GM19397 (cell line): Measurements from ENCODE around the gene CHD5.

Source experiments
- ATAC-seq: cut with Tn5 transposase; IDR thresholded peaks from one replicate; pipeline ENCODE4 v1.9.1; 2021; ENCODE audit warnings: mild to moderate bottlenecking, moderate library complexity; ENCODE audit not compliant: unreplicated experiment

The CHD5 gene

GRCh38 chr1:6134741-6135510 is 45.2 kb downstream of the CHD5 start:
- no peak for ATAC-seq

GRCh38 chr1:6134206-6134605 is 45.9 kb downstream of the CHD5 start:
- ATAC-seq = no peak

GRCh38 chr1:6133146-6133895 is 46.8 kb downstream of the CHD5 start:
- no peak for ATAC-seq

DNA sequence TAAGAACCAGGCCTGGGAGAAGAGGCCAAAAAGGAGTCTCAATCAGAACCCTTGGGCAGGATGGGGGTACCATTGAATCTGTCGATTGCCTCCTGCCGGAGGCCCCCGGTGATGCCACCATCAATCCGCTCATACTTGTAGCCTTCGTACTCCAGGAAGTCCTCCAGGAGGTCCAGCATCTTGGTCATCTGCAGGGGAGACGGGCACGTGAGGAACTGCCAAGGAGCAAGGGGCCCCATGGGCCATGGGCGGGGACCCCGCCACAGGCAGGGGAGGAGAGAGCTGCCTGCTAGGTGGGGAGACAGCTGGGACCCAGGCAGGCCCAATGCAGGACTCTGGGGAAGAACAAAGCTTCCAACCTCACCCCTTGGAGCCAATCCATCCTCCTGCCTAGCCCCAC is 48.6 kb downstream of the CHD5 start:
- no peak for ATAC-seq

- ATAC-seq = no peak
These were observed 49.5 kb downstream of the CHD5 start for GRCh38 chr1:6130596-6130995.

- ATAC-seq = no peak
These were observed 50.1 kb downstream of the CHD5 start for GRCh38 chr1:6130036-6130435.

DNA sequence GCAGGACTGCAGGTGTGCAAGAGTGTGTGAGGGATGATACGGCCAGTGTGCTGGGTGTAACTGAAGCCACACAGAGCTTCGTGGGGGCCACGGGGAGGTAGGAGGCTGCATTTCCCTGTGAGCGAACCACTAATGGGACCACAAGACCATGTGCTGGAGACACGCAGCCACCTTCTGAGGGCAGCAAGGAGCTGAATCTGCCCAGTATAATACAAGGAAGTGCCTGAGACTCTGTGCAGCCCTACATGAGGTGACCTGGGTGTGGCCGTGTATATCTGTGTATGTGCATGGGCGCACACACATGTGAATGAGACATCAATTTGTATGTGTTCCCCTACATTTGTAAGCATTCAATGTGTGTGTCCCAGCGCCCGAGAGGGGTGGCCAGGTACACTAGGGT is 50.8 kb downstream of the CHD5 start:
- no peak for ATAC-seq

GRCh38 chr1:6128276-6129081 is 51.6 kb downstream of the CHD5 start:
- no peak for ATAC-seq

DNA sequence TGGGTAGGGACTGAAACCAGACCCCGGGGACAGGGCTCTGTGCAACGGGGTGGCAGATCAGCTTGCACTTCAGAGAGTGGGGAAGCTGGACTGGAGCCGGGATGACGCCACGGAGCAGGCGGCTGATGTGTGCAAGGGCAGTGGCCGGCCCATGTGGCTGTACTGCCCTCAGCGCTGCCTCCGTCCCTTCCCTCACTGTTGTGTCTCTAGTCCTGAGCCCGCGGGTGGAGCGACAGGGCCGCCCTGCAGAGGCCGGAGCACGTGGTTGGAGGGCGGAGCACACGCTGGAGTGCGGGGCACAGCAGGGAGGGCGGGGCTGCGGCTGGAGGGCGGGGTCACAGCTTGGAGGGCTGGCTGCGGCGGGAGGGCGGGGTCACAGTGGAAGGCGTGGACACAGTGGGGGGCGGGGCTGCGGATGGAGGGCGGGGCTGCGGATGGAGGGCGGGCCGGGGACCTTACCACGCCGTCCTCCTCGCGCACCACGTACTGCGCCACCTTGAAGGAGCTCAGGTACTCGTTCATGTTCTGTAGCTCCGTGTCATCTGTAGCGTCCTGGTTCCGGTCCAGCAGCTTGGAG is 52.4 kb downstream of the CHD5 start:
- no peak for ATAC-seq

DNA sequence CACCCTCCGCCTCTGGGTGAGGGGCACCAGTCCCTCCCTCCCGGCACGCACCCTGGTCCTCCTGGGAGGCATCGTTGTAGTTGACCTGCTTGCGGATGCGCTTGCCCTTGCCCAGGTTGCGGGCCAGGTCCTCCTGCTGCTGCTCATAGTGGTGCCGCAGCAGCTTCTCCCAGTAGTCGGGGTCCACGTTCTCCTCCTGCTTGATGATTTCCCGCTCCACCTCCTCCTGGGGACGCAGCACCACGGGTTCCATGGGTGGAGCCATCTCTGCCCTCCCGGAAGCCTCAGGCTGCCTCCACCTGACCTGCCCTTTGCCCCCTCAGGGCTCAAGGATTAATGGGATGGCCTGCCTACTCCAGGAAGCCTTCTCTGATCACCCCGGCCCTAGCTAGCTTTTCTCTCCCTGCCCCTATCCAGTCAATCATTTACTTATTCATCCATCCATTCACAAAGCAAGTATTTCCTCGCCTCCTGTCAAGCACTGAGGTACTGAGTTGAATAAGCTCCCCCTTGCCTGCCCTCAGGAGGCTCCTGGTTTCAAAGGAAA is 53.5 kb downstream of the CHD5 start:
- ATAC-seq = no peak

- ATAC-seq = no peak
These were observed 54.1 kb downstream of the CHD5 start for GRCh38 chr1:6126028-6126427.

GRCh38 chr1:6125366-6125765 is 54.8 kb downstream of the CHD5 start:
- ATAC-seq = no peak

GRCh38 chr1:6124746-6125365 is 55.3 kb downstream of the CHD5 start:
- no peak for ATAC-seq

DNA sequence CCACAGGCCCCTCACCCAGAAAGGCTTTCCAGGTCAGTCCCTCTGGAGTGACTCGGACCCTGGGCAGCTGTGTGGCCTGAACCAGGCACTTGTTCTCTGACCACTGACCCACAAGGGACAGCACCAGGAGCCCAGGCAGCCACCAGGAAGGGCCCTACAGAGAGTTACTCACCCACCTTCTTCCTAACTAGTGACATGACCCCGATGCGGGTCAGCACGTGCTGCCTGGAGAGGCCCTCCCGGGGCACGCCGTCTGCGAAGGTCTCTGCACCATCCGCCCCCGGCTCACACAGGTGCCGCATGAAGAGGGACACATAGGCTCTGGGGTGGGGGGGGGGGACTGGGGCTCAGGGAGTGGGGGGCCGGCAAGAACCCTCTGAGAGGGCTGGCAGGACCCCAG is 55.8 kb downstream of the CHD5 start:
- no peak for ATAC-seq

- ATAC-seq = no peak
These were observed 56.3 kb downstream of the CHD5 start for GRCh38 chr1:6123816-6124215.

GRCh38 chr1:6123083-6123482 is 57.0 kb downstream of the CHD5 start:
- no peak for ATAC-seq

- no peak for ATAC-seq
These were observed 58.3 kb downstream of the CHD5 start for GRCh38 chr1:6121651-6122370.

DNA sequence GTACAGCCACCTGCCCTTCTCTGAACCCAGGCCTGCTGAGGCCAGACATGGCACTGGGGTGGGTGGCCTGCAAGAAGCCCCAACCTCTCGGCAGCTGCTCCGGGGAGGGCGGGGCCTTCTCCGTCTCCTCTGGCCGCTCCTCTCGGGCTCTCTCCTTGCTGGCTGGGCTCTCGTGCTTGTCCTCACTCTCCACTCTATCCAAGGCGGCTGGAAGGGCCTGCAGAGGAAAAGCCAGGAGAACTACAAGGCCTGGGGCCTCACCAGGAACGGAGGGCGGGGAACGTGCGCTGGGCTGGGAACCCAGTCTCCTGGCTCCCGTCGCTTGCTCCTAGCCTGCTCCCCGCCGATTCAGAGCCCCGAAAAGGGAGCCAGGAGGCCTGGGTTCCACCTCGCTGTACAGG is 59.1 kb downstream of the CHD5 start:
- no peak for ATAC-seq

DNA sequence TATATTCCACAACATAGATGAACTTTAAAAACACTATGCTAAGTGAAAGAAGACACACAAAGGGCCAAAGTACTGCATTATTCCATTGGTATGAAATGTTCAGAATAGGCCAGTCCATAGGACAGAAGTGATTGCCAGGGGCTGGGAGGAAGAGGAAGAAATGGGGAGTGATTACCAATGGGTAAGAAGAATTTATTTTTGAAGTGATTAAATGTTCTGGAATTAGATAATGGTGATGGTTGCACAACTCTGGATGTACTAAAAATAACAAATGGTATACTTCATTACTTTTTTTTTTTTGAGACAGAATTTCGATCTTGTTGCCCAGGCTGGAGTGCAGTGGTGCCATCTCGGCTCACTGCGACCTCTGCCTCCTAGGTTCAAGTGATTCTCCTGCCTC is 61.7 kb downstream of the CHD5 start:
- no peak for ATAC-seq

- no peak for ATAC-seq
These were observed 62.5 kb downstream of the CHD5 start for GRCh38 chr1:6117624-6118023.
